CD4-positive, alpha-beta T cell treated with Interleukin-12 subunit alpha and Interleukin-12 subunit beta, for 1 hour (primary cell): ENCODE results near the gene SLC25A12.
"Not testable (repeated sequence)": the region's sequence is repeated elsewhere in the genome, so short reads cannot be mapped to it uniquely, and the experiment has no call there.

Experiments used
- DNase-seq: peaks from one replicate; pipeline ENCODE4 v3.0.0-alpha.2; 2020

SLC25A12 gene

DNA sequence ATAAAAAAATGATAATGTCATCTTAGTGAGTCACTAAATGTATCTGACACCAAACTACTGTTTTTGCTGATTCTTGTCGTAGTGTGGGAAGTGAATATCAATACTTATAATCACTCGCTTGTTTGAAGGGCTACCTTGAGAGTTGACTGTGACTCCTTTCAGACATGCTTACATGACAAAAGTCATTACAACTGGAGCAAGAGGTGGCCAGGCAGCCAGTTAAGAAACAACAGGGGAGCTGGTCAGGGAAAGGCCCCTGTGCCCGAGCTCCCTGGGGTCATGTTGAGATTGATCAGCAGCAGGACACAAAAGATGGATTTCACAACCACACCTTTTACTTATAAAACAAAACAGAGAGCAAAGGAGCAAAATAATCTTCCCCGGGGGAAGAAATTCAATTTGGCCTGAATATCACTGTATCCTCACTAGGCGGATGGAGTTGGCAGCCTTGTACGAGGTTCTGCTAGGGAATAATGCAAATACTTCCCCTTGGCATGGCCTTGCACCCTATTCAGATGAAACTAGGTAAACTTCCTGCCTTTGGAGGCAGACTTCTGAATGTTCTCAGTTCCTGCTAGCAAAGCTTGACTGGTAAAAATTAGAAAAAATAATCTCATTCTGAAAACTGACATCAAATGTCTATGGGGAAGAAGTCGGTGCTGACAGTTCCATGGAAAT is 105.6 kb downstream of the SLC25A12 start:
- no peak for DNase-seq

- DNase-seq = no peak
These were observed 106.5 kb downstream of the SLC25A12 start for GRCh38 chr2:171787333-171788072.

DNA sequence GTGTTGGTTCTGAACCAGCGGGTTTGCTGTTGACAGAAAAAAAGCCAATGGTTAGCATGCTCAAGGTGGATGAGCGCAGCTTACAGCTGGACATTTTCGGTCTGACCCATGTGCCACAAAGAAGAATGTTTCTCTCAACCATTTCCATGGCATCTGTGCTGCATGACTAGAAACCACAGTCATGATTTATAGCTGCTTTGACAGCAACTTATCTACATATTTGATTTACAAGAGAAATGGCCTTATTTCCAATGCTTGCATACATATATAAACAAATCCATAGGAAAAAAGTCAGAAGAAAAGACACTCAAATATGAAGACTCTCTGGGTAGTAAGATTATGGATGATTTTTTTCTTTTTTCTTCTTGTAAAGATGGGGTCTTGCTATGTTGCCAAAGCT is 108.6 kb downstream of the SLC25A12 start:
- DNase-seq = no peak

DNA sequence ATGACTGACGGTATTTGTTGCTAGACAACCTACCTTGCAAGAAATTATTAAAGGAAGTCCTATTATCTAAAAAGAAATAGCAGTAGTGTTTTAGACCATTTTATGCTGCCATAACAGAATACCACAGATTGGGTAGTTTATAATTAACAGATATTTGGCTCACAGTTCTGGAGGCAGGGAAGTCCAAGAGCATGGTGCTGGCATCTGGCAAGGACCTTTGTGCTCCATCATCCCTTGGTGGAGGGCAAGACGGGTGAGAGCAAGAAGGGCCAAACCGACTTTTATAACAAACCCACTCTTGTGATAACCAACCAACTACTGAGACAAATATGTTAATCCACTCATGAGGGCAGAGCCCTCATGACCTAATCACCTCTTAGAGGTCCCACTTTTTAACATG is 115.5 kb downstream of the SLC25A12 start:
- no peak for DNase-seq

DNA sequence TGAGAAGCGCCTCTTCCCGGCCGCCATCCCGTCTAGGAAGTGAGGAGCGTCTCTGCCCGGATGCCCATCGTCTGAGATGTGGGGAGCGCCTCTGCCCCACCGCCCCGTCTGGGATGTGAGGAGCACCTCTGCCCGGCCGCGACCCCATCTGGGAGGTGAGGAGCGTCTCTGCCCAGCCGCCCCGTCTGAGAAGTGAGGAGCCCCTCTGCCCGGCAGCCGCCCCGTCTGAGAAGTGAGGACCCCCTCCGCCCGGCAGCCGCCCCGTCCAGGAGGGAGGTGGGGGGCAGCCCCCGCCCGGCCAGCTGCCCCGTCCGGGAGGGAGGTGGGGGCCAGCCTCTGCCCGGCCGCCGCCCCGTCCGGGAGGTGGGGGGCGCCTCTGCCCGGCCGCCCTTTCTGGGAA is 119.5 kb downstream of the SLC25A12 start:
- DNase-seq = not testable (repeated sequence)

DNA sequence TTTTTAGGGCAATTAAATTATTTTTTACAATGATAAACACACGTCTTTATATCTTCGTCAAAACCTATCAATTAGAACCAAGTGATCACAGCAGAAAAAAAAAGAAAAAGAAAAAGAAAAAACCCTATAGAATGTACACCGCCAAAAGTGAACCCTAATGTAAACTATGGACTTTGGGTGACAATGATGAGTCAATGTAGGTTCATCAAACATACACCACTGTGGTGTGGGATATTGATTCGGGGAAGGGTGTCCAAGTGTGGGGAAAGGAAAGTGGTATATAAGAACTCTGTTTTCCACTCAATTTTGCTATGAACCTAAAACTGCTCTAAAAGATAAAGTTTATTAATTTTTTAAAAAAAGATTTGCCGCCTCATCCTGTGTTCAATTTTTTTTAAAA is 121.7 kb downstream of the SLC25A12 start:
- DNase-seq = no peak

DNA sequence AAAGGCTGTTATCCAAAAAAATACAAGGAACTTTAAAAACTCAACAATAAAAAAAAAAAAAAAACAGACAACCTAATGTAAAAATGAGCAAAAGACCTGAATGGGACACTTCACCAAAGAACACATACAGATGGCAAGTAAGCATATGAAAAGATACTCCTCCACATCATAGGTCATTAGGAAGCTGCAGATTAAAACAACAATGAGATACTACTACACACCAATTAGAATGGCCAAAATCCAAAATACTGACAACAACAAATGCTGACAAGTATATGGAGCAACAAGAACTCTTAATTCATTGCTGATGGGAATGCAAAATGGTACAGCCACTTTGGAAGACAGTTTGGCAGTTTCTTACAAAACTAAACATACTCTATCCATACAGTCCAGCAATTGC is 122.6 kb downstream of the SLC25A12 start:
- DNase-seq = no peak

DNA sequence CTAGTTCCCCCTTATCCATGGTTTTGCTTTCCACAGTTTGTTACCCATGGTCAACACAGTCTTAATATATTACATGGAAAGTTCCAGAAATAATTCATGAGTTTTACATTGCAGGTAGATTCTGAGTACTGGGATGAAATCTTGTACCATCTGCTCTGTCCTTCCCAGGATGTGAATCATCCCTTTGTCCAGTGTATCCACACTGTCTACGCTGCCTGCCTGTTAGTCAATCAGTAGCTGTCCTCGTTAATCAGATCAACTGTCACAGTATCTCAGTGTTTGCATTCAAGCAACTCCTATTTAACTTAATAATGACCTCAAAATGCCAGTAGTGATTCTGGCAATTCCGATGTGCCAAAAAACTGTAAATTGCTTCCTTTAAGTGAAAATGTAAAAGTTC is 130.4 kb downstream of the SLC25A12 start:
- no peak for DNase-seq

DNA sequence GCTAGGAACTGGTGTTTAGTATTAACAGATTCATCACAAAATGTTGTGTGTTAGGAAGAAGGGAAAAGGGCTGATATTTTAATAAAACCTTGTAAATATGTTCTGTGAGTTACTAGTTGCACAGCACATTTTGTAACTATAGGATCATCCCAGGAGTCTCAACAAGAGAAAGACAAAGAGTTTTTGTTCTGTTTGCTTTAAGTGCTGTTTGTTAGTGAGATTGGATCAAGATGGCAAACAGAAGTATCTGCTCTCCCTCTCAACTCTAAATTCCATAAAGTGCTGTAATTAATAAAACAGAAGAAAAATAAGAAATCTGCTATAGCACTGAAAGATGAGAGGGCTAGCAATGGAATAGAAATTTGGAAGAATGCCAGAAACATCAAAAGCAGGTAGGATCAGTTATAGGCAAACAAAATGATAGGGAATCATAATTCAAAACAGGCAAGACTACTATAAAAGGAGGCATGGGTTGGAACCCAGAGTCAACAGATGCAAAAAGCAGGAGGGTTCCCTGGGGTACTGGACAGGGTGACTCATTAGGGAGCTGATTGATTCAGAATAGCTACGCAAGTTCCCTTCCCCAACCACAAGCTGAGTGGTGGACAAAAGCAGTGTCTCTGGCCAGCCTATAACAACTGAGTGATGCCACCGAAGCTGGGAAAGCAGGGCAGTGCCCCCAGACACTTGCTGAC is 131.0 kb downstream of the SLC25A12 start:
- no peak for DNase-seq

DNA sequence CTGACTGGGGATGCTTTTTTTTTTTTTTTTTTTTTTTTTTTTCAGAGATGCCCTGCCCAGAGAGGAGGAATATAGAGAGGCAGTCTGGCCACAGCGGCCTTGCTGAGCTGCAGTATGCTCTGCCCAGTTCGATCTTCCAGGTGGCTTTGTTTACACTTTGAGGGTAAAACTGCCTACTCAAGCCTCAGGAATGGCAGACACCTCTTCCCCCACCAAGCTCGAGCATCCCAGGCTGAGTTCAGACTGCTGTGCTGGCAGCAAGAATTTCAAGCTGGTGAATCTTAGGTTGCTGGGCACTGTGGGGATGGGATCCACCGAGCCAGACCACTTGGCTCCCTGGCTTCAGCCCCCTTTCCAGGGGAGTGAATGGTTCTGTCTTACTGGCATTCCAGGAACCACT is 132.9 kb downstream of the SLC25A12 start:
- DNase-seq = not testable (repeated sequence)

DNA sequence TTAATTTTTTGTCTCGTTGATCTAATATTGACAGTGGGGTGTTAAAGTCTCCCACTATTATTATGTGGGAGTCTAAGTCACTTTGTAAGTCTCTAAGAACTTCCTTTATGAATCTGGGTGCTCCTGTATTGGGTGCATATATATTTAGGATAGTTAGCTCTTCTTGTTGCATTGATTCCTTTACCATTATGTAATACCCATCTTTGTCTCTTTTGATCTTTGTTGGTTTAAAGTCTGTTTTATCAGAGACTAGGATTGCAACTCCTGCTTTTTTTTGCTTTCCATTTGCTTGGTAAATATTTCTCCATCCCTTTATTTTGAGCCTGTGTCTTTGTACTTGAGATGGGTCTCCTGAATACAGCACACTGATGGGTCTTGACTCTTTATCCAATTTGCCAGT is 135.3 kb downstream of the SLC25A12 start:
- DNase-seq = not testable (repeated sequence)

- no peak for DNase-seq
These were observed 139.6 kb downstream of the SLC25A12 start for GRCh38 chr2:171754254-171754939.

GRCh38 chr2:171747371-171747770 is 146.7 kb downstream of the SLC25A12 start:
- no peak for DNase-seq

DNA sequence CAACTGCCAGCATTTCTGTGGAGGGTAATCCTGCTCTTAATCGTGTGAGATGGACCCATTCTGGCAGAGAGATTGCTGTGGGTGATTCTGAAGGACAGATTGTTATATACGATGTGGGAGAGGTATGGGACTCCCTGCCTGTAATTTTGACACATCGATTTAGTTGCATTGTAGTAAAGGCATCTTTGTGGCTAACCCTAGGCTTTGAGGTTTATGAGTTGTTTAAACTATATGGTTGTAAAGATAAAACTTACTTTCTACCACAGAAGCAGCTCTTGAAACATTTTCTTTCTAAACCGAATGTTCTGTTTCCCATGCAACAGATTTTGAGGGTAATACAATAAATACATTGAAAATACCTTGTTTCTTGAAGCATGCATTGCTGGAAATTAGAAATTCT is 148.2 kb downstream of the SLC25A12 start:
- DNase-seq = no peak

- no peak for DNase-seq
These were observed 148.9 kb downstream of the SLC25A12 start for GRCh38 chr2:171745141-171745540.

GRCh38 chr2:171742760-171743159 is 151.3 kb downstream of the SLC25A12 start:
- DNase-seq = no peak

DNA sequence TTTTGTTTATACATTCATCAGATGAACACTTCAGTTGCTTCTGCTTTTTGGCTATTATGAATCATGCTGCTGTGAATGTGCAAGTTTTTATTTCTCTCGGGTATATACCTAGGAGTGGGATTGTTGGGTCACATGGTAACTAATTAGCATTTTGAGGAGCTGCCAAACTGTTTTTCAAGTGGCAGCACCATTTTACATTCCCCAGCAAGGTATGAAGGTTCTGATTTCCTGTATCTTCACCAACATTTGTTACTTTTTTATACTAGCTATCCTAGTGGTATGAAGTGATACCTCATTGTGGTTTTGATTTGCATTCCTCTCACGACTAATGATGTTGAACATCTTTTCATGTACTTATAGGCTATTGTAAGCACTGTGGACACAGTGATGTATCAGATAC is 152.9 kb downstream of the SLC25A12 start:
- no peak for DNase-seq

DNA sequence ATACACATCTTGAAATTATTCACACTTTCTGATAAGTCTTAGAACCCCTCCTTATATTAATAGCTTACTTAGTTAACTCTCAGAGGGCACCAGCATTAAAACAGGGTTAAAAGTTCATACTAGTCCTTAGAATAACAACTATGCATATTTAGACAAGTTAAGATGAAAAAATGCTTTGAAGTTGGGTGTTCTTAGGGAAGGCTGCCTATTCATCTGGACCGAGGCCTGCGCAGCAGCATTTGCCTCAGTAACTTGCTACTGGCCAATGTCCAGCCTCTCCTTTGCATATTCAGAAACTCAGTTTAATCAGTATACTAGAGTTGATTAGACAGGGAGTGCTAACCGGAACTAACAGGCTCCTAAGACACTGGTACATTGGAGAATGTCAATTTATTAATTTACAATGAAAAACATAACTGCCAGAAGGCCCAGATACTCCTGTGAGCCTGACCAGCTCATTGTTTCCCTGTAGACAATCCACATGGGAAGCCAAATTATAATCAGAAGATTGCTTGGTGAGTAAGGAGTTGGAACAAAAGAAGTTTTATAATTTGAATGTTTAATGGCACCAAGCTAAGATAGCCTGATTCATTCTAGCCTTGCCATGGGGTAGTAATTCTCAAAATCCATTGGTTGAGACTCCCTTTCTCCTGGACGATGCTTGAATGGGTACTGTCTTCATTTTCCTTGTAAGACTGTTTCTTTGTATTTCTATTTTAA is 157.9 kb downstream of the SLC25A12 start:
- no peak for DNase-seq
